Measurements from ENCODE around the gene PRSS8.

PRSS8 gene

DNA sequence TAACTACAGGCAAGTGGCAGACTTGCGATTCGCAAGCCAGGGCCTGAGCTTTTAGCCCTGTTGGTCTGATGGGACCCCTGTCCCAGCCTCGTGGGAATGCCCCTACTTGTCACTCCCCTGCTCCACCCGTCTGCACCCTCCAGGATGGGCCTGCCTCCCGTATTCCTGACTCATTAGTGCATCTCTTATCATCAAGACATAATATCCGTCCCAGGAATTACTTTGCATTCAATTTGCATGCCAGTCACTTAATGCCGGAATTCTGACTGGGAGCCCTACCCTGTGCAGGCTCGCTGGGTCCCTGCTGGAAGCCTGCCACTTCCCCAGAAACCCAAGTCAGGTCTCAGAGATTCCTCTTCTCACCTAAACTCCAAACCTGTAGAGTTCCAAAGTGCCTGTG is 50.1 kb downstream of the PRSS8 start:
- TF ChIP-seq, protein P1, sequence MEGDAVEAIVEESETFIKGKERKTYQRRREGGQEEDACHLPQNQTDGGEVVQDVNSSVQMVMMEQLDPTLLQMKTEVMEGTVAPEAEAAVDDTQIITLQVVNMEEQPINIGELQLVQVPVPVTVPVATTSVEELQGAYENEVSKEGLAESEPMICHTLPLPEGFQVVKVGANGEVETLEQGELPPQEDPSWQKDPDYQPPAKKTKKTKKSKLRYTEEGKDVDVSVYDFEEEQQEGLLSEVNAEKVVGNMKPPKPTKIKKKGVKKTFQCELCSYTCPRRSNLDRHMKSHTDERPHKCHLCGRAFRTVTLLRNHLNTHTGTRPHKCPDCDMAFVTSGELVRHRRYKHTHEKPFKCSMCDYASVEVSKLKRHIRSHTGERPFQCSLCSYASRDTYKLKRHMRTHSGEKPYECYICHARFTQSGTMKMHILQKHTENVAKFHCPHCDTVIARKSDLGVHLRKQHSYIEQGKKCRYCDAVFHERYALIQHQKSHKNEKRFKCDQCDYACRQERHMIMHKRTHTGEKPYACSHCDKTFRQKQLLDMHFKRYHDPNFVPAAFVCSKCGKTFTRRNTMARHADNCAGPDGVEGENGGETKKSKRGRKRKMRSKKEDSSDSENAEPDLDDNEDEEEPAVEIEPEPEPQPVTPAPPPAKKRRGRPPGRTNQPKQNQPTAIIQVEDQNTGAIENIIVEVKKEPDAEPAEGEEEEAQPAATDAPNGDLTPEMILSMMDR (IDR thresholded peaks at IDR 0.05; ENCODE audit: low read depth, low read length, missing control alignments), result no peak
- DNase-seq (ENCODE audit: low read depth), result no peak
- in situ Hi-C loops (cut with HindIII; ENCODE audit: low sequenced_read_pairs), result no loop called here
- no peak overlapping the region for H3K4me3 ChIP-seq (ENCODE audit: low read depth, low read length)

- no peak overlapping the region for H3K4me3 ChIP-seq (ENCODE audit: low read depth, low read length)
- TF ChIP-seq, protein P1 (IDR thresholded peaks at IDR 0.05; ENCODE audit: low read depth, low read length, missing control alignments), result no peak
- DNase-seq (ENCODE audit: low read depth), result no peak
- in situ Hi-C loops (cut with HindIII; ENCODE audit: low sequenced_read_pairs), result no loop called here
These were observed 50.8 kb downstream of the PRSS8 start for GRCh38 chr16:31084584-31085302.

- DNase-seq (ENCODE audit: low read depth), result no peak
- no peak overlapping the region for H3K4me3 ChIP-seq (ENCODE audit: low read depth, low read length)
- in situ Hi-C loops (cut with HindIII; ENCODE audit: low sequenced_read_pairs), result no loop called here
- TF ChIP-seq, protein P1 (IDR thresholded peaks at IDR 0.05; ENCODE audit: low read depth, low read length, missing control alignments), result no peak
These were observed 51.5 kb downstream of the PRSS8 start for GRCh38 chr16:31083981-31084380.

DNA sequence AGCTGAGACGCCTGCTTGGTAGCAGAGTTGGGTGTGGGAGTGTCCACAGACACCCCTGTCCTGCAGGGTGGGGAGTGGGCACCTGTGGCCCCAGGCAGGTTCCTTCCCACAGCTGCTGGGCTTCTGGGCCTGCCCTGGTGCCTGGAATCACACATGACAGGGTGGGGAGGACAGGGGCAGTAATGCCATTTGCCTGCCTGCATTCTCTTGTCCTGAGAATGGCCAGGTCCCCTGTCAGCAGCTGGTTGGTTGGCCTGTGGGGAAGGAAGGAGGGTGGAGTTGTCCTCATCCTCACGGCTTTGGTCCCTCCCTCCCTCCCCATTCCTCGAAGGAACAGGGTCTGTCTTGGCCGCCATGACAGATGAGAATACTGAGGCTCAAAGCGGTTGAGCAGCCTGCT is 52.0 kb downstream of the PRSS8 start:
- in situ Hi-C loops (cut with HindIII; ENCODE audit: low sequenced_read_pairs), result no loop called here
- no peak overlapping the region for H3K4me3 ChIP-seq (ENCODE audit: low read depth, low read length)
- DNase-seq (ENCODE audit: low read depth), result no peak
- TF ChIP-seq, protein P1 (IDR thresholded peaks at IDR 0.05; ENCODE audit: low read depth, low read length, missing control alignments), result no peak

DNA sequence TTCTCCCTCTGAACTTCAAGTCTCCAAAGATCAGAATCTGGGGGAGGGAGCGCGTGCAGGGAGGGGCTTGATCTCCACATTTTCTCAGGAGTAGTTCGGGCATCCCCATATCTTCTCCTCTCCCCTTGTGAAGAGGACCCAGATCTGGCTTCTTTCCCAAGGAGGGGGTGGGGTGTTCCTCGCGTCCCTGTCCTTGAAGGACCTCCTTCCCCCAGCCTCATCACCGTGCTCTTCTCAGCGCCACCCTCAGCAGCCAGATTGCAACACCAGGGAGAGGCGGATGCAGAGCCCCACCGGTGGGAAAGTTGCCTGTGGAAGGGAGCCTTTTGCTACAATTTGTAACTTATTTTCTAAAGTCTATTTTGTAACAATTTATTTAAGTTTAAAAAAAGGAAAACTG is 52.4 kb downstream of the PRSS8 start:
- H3K4me3 ChIP-seq (ENCODE audit: low read depth, low read length), result no peak overlapping the region
- in situ Hi-C loops (cut with HindIII; ENCODE audit: low sequenced_read_pairs), result no loop called here
- DNase-seq (ENCODE audit: low read depth), result no peak
- TF ChIP-seq, protein P1 (IDR thresholded peaks at IDR 0.05; ENCODE audit: low read depth, low read length, missing control alignments), result no peak

DNA sequence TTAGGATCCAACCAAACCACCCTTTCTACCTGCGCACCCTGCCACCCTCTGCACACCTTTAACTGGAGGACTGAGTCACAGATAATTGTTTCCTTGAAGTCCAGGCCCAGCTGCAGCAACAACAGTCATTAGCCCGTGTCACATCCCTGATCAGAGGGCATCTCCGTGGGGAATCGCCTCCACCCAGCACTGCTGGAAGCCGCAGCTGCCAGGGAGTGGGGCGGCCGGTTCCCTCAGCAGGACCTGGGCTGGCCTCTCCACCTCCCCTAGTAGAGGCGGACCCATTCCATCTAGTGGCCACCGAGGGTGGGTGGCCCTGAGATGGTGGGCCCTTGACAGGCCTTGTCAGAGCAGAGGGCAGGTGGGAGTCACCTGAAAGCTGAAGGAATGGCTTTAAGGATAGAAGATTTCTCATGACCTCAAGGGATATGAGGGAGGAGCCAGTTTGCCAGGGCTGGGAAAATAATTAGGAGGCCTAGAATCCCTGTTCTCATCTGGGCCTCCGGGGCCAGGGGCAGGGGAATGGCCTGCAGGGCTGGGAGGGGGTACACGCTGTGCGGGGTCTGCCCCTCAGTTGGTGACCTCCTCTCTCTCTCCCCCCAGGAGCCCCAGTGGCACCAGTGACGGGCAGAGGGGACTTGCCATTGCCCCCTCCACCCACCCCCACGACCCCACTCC is 53.0 kb downstream of the PRSS8 start:
- in situ Hi-C loops (cut with HindIII; ENCODE audit: low sequenced_read_pairs), result no loop called here
- TF ChIP-seq, protein P1 (IDR thresholded peaks at IDR 0.05; ENCODE audit: low read depth, low read length, missing control alignments), result no peak
- no peak overlapping the region for H3K4me3 ChIP-seq (ENCODE audit: low read depth, low read length)
- no peak for DNase-seq (ENCODE audit: low read depth)

Measured in astrocyte of the cerebellum (primary cell).